Measurements from ENCODE around the gene MXD4.

- TF ChIP-seq EZH2phosphoT487 (IDR thresholded peaks at IDR 0.05; ENCODE audit: insufficient read depth, low read depth) (no peak), EZH2 (IDR thresholded peaks at IDR 0.05; ENCODE audit: insufficient read depth, poor library complexity, severe bottlenecking) (no peak)
Observed at GRCh38 chr4:2289311-2289954, 27.5 kb upstream of the MXD4 start.
